ENCODE measurements around the gene VPS54. TPM values are rescaled to one million over a fixed set of nuclear protein-coding genes. Genes with fewer than 3 reads are reported as not detected.

Gene VPS54
- total and polyA plus RNA-seq, 9 of the 15 experiments (the other 6 are each of a cell fraction or from before 2014, with no cell fraction given) = 4.9 to 23.2 (median 13.2) TPM

DNA sequence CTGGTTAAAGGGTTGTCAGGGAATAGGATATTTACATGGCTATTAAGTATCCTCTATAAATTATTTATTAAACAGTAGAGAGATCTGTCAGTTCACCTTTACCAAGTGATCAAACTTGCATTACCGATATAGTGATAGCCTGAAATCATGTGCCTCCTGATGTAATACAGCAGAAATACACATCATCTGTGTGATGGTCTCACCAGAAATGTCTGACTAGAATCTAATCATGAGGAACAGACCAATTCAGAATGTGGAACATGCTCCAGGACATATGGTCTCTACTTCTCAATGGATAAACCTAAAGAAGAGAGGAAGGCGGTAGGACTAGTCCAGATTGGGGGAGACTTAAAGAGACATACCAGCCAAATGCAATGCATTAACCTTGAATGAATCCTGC, 6.2 kb downstream of the VPS54 start (continued):
- TF ChIP-seq CHD7 (IDR thresholded peaks at IDR 0.05; ENCODE audit: low read depth, low read length) (no peak), SRSF1 (IDR thresholded peaks at IDR 0.05; ENCODE audit: low read depth, low read length) (no peak), NR2C2 (CRISPR knock-in tag; IDR thresholded peaks at IDR 0.05) (no peak), NR2C2 (tag; IDR thresholded peaks at IDR 0.05) (0 out of 2 replicates have a peak, but pooled peaks have one; percentile 12), PTTG1 (tag; IDR thresholded peaks at IDR 0.05; ENCODE audit: low read depth) (no peak), RBM15 (IDR thresholded peaks at IDR 0.05; ENCODE audit: insufficient read depth, low read length) (no peak), SMAD4 (CRISPR knock-in tag; conservative IDR thresholded peaks at IDR 0.05) (0 out of 2 replicates have a peak, but pooled peaks have one; percentile 12), ZBTB34 (CRISPR knock-in tag; IDR thresholded peaks at IDR 0.05) (no peak), ZNF175 (CRISPR knock-in tag; IDR thresholded peaks at IDR 0.05; ENCODE audit: low read depth) (no peak), USF2 (CRISPR knock-in tag; IDR thresholded peaks at IDR 0.05) (no peak), ILK (tag; IDR thresholded peaks at IDR 0.05; ENCODE audit: borderline replicate concordance, low read depth) (no peak), POLR3A (IDR thresholded peaks at IDR 0.05; ENCODE audit: borderline replicate concordance, extremely low read depth, insufficient read depth, insufficient read length) (no peak), ZNF780A (CRISPR knock-in tag; IDR thresholded peaks at IDR 0.05) (no peak), YBX1 (IDR thresholded peaks at IDR 0.05) (no peak), CBX2 (IDR thresholded peaks at IDR 0.05; ENCODE audit: insufficient read depth, low read length, poor library complexity, severe bottlenecking) (no peak)

Data from K562 (cell line).